GM12874 (cell line): Measurements from ENCODE around the gene KHDC1.

Experiments
- TF ChIP-seq, protein P1 (sequence below): IDR thresholded peaks from 2 replicates; pipeline ENCODE4 v1.5.1; 2011; ENCODE audit warnings: low read depth, mild to moderate bottlenecking, control low read depth, low read length, moderate library complexity; ENCODE audit not compliant: insufficient read depth

KHDC1 gene

DNA sequence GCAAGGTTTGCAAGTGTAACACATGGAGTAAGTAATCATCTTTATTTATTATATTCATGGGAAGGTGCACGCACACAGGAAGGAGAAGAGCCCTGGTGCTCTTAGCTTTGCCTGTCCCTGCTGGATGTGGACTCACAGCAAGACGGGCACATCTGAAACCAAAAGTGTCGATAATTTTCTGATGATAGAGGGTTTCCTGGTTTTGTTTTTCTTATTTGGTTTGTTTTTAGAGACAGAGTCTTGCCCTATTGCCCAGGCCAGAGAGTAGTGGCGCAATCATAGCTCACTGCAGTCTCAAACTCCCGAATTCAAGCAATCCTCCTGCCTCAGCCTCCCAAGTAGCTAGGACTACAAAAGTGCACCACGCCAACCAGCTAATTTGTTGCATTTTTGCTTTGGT is 29.9 kb downstream of the KHDC1 start:
- TF ChIP-seq, protein P1, sequence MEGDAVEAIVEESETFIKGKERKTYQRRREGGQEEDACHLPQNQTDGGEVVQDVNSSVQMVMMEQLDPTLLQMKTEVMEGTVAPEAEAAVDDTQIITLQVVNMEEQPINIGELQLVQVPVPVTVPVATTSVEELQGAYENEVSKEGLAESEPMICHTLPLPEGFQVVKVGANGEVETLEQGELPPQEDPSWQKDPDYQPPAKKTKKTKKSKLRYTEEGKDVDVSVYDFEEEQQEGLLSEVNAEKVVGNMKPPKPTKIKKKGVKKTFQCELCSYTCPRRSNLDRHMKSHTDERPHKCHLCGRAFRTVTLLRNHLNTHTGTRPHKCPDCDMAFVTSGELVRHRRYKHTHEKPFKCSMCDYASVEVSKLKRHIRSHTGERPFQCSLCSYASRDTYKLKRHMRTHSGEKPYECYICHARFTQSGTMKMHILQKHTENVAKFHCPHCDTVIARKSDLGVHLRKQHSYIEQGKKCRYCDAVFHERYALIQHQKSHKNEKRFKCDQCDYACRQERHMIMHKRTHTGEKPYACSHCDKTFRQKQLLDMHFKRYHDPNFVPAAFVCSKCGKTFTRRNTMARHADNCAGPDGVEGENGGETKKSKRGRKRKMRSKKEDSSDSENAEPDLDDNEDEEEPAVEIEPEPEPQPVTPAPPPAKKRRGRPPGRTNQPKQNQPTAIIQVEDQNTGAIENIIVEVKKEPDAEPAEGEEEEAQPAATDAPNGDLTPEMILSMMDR, result no peak

DNA sequence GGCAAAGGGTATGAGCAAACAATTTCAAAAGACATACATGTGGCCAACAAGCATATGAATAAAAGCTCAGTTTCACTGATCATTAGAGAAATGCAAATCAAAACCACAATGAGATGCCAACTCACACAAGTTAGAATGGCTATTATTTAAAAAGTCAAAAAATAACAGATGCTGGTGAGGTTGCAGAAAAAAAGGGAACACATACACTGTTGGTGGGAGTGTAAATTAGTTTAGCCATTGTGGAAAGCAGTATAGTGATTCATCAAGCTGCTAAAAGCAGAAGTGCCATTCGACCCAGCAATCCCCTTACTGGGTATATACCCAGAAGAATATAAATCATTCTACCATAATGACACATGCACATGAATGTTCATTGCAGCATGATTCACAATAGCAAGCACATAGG is 31.0 kb downstream of the KHDC1 start:
- TF ChIP-seq, protein P1, result no peak

DNA sequence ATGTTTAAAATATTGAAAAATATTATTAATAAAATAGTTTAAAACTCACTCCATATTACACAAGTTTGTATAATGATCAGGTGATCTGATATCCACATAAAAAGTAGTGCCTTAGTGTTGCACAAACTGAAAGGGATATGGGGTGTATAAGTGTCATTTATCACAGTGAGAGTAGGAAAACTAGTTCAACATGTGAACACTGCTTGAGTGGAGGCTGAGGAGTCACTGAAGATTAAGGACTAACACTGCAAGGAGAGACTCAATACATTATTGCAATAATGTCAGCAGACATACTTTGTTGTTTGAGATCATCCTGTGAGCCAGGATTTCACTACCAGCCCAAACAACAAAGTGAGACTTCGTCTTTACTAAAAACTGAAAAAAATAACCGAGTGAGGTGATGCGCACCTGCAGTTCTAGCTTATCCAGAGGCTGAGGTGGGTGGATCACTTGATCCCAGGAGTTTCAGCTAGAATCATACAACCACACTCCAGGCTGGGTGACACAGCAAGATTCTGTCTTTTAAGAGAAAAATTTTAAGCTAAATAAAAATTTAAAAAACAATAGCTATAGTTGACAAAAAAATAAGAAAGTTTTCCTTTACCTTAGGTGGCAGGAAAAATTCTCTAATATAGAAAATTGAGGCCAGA is 35.3 kb downstream of the KHDC1 start:
- TF ChIP-seq, protein P1, result no peak

DNA sequence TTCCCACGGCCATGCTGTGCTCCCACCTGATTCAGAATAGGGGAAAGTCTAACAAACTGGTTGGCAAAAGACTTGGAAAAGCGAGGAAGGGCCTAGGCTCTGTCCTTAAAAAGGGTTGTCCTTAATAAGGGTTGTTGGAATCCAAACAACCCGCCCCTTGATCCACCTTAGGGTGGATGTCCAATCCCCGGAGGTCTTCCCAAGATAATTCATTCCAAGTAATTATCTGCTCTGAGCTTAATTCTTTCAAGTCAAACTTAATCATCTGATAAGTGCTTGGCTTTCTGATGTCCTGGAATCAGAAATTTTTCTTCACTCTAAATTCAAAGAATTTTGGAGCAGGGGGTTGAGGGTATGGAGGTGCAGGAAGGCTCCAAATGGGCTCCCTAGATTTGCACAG is 37.6 kb downstream of the KHDC1 start, which contains the start of gene KHDC1L:
Gene KHDC1L (minus strand): TSS at position 101 of the 400 bp plus-strand sequence. CDS start 88 bp downstream, at position 13.
- TF ChIP-seq, protein P1, result no peak

DNA sequence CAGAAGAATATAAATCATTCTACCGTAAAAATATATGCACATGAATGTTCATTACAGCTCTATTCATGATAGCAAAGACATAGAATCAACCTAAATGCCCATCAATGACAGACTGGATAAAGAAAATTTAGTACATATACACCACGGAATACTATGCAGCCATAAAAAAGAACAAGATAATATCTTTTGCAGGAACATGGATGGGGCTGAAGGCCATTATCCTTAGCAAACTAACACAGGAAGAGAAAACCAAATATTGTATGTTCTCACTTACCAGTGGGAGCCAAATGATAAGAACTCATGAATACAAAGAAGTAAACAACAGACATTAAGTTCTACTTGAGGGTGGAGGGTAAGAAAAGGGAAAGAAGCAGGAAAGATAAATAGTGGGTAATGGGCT is 46.1 kb downstream of the KHDC1 start:
- TF ChIP-seq, protein P1, result no peak

DNA sequence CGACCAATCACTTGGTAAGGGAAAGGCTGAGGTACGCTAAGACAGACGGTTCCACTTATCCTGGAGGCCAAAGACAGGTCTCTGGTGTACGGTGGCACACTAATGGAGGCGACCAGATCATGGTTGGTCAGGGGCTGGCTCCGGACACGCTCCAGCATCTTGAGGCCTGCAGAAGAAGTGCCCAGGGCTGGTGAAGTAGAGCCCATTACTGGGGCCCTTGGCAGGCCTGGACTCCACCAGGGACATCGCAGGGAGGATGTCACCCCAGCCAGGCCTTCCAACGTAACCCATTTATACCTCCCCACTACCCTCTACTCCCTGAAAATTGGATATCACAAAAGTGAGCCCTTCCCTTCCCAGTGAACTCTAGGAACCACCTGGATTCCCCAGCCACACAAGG is 53.9 kb downstream of the KHDC1 start:
- TF ChIP-seq, protein P1, result no peak

DNA sequence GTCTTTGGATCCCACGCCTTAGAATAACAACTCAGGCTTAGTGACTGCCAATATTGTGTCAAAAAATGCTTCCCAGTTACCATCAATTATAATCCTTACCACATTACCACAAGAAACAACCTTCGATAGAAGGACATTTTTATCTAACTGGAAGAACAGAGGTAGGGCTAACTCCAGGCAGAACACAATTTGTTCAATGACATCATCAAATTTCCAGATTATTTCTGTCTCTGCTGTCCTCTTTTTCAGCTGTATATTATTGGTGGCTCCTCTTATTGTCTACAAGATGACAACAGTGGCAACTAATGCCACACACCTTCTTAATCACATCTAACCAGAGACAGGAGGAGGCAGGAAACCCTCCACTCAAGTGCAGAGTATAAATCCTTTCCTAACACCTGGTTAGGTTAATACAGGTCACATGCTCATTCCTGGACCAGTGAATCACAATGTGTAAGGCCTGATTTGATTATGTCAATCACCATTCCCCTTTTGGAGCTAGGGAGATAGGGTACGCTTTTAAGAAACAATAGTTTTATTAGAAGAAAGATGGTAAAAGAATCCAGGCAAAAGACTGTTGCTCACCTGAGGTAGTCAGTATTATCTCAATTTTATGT is 55.7 kb downstream of the KHDC1 start:
- TF ChIP-seq, protein P1, result no peak
